Measurements from ENCODE around the gene CROT.

CROT gene

GRCh38 chr7:87312215-87312865, 33.1 kb upstream of the CROT start:
- TF ChIP-seq EZH2phosphoT487 (IDR thresholded peaks at IDR 0.05; ENCODE audit: borderline replicate concordance, low read length) (no peak), CTCF (IDR thresholded peaks at IDR 0.05; ENCODE audit: low read depth, low read length, poor library complexity, severe bottlenecking) (peak; percentile 72)
- H3K4me2 ChIP-seq (ENCODE audit: low read length), result no peak overlapping the region

DNA sequence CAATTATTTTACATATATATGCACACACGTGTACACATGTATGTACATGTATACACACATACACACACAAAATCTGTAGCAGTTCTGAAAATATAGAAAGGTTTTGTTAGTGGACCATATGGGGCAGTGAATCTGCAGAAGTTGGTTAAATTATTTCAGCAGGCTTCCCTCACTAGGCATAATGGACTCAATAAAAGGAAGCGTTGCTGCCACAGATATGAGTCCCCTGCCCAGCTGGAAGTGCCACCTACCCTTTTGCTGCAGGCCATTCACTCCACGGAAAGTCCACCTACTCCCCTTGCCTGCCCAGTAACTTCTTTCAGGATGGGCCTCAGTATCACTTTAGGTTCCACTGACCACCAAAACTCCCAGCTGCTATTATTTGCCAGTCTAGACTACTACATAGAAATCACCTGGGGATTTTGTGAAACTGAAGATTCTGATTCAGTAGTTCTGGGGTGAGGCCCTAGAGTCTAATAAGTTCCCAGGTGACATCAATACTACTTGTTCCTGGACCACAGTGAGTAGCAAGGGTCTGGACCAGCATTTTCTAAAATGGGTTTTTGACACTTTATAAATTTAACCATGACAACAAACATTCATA, 29.3 kb upstream of the CROT start:
- Histone ChIP-seq H3K9me3 (ENCODE audit: control insufficient read depth, insufficient read depth, low read length) (no peaks in the 10 kb centered on the region), H3K36me3 (ENCODE audit: control insufficient read depth, low read length) (no peaks in the 10 kb centered on the region), H3K9me2 (replicated peaks; ENCODE audit: control insufficient read depth, low read length) (no peaks in the 10 kb centered on the region), H4K20me1 (ENCODE audit: control insufficient read depth, insufficient read depth, low read depth, low read length) (no peaks in the 10 kb centered on the region), H3K79me2 (ENCODE audit: control insufficient read depth, low read length) (no peaks in the 10 kb centered on the region), H3F3A (ENCODE audit: control insufficient read depth, insufficient read depth) (no peaks in the 10 kb centered on the region), H3K4me3 (ENCODE audit: low read length) (no peak overlapping the region), H3K4me1 (ENCODE audit: control insufficient read depth, low read length) (no peaks in the 10 kb centered on the region), H3K27me3 (ENCODE audit: control insufficient read depth, low read length) (no peaks in the 10 kb centered on the region), H3K27ac (ENCODE audit: low read depth, low read length) (no peak overlapping the region), H3K4me2 (ENCODE audit: low read length) (no peak overlapping the region)
- no peak for TF ChIP-seq CTCF (IDR thresholded peaks at IDR 0.05; ENCODE audit: low read depth, low read length, poor library complexity, severe bottlenecking)
- TF ChIP-seq EZH2phosphoT487 (IDR thresholded peaks at IDR 0.05; ENCODE audit: borderline replicate concordance, low read length), result no peak

More at GRCh38 chr7:87312215-87312865, 33.1 kb upstream of the CROT start:
- Histone ChIP-seq H4K20me1 (ENCODE audit: control insufficient read depth, insufficient read depth, low read depth, low read length) (no peaks in the 10 kb centered on the region), H3K27me3 (ENCODE audit: control insufficient read depth, low read length) (no peaks in the 10 kb centered on the region), H3K27ac (ENCODE audit: low read depth, low read length) (no peak overlapping the region), H3K4me3 (ENCODE audit: low read length) (no peak overlapping the region), H3K4me1 (ENCODE audit: control insufficient read depth, low read length) (no peaks in the 10 kb centered on the region), H3F3A (ENCODE audit: control insufficient read depth, insufficient read depth) (no peaks in the 10 kb centered on the region), H3K9me2 (replicated peaks; ENCODE audit: control insufficient read depth, low read length) (no peaks in the 10 kb centered on the region), H3K9me3 (ENCODE audit: control insufficient read depth, insufficient read depth, low read length) (no peaks in the 10 kb centered on the region), H3K79me2 (ENCODE audit: control insufficient read depth, low read length) (no peaks in the 10 kb centered on the region), H3K36me3 (ENCODE audit: control insufficient read depth, low read length) (no peaks in the 10 kb centered on the region)

- TF ChIP-seq EZH2phosphoT487 (IDR thresholded peaks at IDR 0.05; ENCODE audit: borderline replicate concordance, low read length) (no peak), CTCF (IDR thresholded peaks at IDR 0.05; ENCODE audit: low read depth, low read length, poor library complexity, severe bottlenecking) (no peak)
- Histone ChIP-seq H3K9me3 (ENCODE audit: control insufficient read depth, insufficient read depth, low read length) (no peaks in the 10 kb centered on the region), H3K4me2 (ENCODE audit: low read length) (no peak overlapping the region), H3F3A (ENCODE audit: control insufficient read depth, insufficient read depth) (no peaks in the 10 kb centered on the region), H4K20me1 (ENCODE audit: control insufficient read depth, insufficient read depth, low read depth, low read length) (no peaks in the 10 kb centered on the region), H3K9me2 (replicated peaks; ENCODE audit: control insufficient read depth, low read length) (no peaks in the 10 kb centered on the region), H3K36me3 (ENCODE audit: control insufficient read depth, low read length) (no peaks in the 10 kb centered on the region), H3K4me1 (ENCODE audit: control insufficient read depth, low read length) (no peaks in the 10 kb centered on the region), H3K4me3 (ENCODE audit: low read length) (no peak overlapping the region), H3K79me2 (ENCODE audit: control insufficient read depth, low read length) (no peaks in the 10 kb centered on the region), H3K27me3 (ENCODE audit: control insufficient read depth, low read length) (no peaks in the 10 kb centered on the region), H3K27ac (ENCODE audit: low read depth, low read length) (no peak overlapping the region)
These were observed 28.5 kb upstream of the CROT start for GRCh38 chr7:87316846-87317552.
